GM19455 (cell line): Measurements from ENCODE around the gene CACNA1I.
"Not testable (repeated sequence)": the region's sequence is repeated elsewhere in the genome, so short reads cannot be mapped to it uniquely, and the experiment has no call there.

ENCODE experiments used
- ATAC-seq: cut with Tn5 transposase; IDR thresholded peaks from one replicate; pipeline ENCODE4 v1.9.1; 2021; ENCODE audit not compliant: unreplicated experiment

The CACNA1I gene

DNA sequence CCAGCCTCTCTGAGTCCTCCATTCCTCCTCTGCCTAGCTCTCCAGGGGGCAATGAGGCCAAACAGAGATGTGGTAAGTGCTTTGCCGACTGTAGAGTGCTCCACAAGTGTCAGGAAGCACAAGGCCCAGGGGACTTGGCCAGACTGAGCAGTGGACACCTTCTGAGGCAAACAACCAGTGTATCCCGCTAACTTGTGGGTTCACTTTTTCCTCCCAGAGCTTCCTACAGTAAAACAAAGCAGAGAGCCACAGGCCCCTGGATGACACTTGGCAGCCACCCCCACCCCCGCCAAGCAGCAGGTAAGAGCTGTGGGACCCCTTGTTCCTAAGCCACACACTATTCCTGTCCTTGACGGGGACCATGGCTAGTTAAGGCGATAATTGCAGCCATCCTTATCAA is 160.9 kb downstream of the CACNA1I start:
- no peak for ATAC-seq

DNA sequence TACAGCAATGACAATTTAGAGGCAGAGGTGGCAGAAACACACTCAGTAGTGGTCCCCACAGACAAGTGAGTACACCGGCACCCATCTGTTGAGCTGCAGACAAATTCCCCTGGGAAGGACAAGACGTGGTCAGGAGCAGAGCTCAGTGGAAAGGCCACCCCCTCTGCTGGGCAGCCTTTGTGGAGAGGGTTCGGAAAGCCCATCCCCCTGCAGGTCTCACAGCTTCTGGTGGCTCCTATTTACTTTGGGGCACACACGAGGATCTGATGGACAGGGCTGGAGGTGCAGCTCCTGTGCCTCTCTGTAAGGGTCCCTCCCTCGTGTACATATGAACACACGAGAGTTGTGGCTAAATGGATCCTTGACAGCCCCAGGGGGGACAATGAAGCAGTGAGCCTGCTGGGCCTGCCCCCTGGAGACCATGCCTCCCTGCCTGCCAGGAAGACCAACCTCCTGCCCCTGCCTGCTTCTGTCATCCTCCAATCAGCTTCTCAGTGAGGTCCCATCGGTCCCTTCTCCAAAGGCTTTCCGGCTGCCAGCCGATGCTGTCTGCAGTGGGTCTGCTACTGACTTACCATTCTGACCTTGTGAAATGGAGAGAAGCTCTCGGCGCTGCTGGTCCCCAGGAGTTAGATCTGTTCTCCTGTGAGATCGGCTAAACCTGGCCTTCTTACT is 161.5 kb downstream of the CACNA1I start:
- no peak for ATAC-seq

DNA sequence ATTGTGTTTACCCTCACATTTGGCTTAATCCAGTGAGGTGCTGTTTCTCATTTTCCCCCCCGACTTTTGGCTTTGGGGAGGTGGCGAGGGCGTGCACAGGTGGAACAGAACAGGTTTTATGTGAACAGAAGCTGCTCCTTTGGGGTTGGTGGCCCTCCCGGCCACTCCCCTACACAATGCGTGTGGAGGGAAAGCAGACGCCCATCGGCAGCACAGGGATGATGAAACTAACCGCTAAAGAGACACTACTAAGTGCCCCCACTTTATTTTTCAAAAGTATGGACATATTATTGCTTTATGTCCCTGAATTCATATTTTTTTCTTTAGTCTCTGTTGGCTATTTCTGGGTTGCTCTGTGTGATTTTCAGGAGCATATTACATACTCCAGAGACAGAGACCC is 162.1 kb downstream of the CACNA1I start:
- no peak for ATAC-seq

DNA sequence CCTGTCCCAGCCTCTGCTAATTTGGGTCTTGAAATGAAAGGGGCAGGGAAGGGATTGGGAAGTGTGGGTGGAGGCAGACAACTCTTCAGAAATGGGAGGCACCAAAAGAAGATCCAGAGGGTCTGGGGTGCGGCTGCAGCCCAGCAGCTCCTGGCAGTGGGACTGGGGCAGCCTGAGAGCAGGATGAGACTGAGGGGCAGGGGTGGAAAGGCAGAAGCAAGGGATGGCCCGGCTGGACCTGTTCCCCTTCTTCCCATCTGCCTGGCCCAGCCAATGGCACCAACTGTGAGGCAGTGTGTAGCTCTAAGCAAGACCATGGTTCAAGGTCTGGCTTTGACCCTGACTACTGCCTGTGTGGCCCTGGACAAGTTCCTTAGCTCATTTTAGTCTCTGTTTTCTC is 162.6 kb downstream of the CACNA1I start:
- ATAC-seq, result no peak

DNA sequence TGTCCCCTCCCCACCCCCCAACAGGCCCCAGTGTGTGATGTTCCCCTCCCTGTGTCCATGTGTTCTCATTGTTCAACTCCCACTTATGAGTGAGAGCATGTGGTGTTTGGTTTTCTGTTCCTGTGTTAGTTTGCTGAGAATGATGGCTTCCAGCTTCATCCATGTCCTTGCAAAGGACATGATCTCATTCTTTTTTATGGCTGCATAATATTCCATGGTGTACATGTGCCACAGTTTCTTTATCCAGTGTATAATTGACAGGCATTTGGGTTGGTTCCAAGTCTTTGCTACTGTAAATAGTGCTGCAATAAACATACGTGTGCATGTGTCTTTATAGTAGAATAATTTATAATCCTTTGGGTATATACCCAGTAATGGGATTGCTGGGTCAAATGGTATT is 163.5 kb downstream of the CACNA1I start:
- not testable (repeated sequence) for ATAC-seq

DNA sequence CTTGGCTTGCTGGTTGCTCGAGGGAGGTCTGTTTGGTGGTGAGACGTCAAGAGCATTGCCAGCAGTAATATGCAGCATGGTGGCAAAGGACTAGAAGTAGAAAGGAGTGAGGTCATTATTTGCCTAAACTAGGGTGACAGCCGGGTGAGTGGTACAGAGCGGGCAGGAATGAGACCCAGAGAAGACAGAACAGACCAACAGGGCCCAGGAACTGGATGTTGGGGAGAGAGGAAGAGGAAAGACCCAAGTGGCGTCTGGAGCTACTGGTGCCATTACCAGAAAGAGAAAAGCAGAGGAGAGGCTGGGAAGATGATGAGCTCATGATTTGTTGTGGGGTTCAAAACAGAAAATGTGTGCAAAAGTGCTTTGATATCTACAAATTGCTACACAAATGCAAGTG is 164.3 kb downstream of the CACNA1I start:
- no peak for ATAC-seq

DNA sequence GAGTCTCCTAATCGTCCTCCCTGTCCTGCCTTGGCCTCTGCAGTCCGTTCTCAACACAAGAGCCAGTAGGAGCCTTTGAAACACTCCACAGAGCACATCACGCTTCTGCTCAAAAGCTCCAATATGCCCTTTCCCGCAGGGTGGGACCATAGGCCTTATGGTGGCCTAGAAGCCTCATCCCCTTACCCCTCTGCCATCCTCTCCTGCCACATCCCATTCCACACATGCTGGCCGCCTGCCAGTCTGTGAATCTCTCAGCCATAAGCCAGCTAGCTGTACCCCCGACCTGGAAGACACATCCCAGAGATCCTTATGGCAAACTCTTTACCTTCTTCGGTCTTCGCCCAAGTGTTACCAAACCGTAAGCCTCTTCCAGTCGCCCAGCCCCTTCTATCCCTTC is 165.2 kb downstream of the CACNA1I start:
- ATAC-seq, result no peak

DNA sequence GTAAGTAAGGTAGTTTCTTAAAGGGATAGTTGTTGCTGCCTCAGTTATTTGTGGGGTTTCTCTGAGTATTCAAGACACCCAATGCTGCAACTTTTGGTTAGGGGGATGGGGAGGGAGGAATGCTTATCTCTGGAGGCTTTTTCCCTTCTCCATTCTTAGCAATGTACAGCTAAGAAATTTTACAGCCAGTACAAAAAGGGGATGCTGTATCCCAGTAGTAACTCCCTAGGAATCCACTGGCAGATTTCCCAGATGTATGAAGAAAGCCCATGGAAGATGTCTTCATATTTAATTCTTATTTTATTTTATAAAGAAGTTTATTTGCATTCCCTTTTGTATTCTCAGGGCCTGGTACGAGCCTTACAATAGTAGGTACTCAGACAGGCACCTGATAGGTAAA is 168.2 kb downstream of the CACNA1I start:
- ATAC-seq, result no peak
